HepG2 (cell line): Measurements from ENCODE around the gene C16orf89. TPM values are rescaled to one million over a fixed set of nuclear protein-coding genes. Genes with fewer than 3 reads are reported as not detected.

ENCODE experiments used
- ATAC-seq: fragments of 200-7000 bp; cut with Tn5 transposase; 3 replicates; pipeline ENCODE4 v1.9.1; 2020; ENCODE audit warnings: mild to moderate bottlenecking, moderate library complexity
- BruUV-seq: library from RNA; stranded (reverse); fragments of 400-500 nt; replicated peaks from 2 replicates; lab custom pipeline; 2021; lab: Mats Ljungman, UMichigan
- CTCF ChIA-PET: fragments of 300-600 bp; formaldehyde crosslinking; extraction: SDS; loops from one replicate; lab custom pipeline; 2021; ENCODE audit warnings: low total read pairs, inconsistent platforms, low intra/inter-chr PET ratio; lab: Yijun Ruan, JAX
- POLR2A ChIA-PET: fragments of 350-600 bp; sonication (Branson Sonifier 250); formaldehyde crosslinking; loops from one replicate; lab custom pipeline; 2020; ENCODE audit warnings: antibody characterized with exemption, inconsistent platforms; lab: Yijun Ruan, JAX
- DNase-seq: peaks from one replicate; pipeline ENCODE4 v3.0.0-alpha.2; 2015; ENCODE audit warnings: low spot score
- FAIRE-seq: peaks from 3 replicates; lab custom pipeline; 2011; peaks lifted over from hg19 to GRCh38; lab: Jason Lieb, UNC
- H2AFZ ChIP-seq: one replicate; pipeline ENCODE4 v1.6.1; 2011; ENCODE audit warnings: low read length, inconsistent platforms
- H3K27ac ChIP-seq: fragments of 300-600 bp; 3 replicates; pipeline ENCODE4 v1.8.0; 2011; ENCODE audit warnings: mixed run types, mild to moderate bottlenecking, mixed read lengths, low read length, inconsistent platforms; ENCODE audit not compliant: insufficient read depth; ENCODE audit errors: extremely low read length
- H3K27me3 ChIP-seq, 2 experiments: fragments of 200-600 bp in 1 of 2; 2 replicates in 1 of 2; 3 replicates in 1 of 2; pipeline versions ENCODE4 v1.6.0 to v1.8.0; 2011; ENCODE audit warnings: low read length in 2 of 2, mild to moderate bottlenecking in 2 of 2, moderate library complexity in 2 of 2, inconsistent platforms in 1 of 2; ENCODE audit not compliant: insufficient read depth in 2 of 2, control insufficient read depth in 1 of 2
- H3K36me3 ChIP-seq, 2 experiments: fragments of 200-600 bp in 1 of 2; replicated peaks in 1 of 2; 2 replicates in 1 of 2; 3 replicates in 1 of 2; pipeline versions ENCODE4 v1.5.1 to v1.8.0; 2011; ENCODE audit warnings: low read length in 2 of 2, inconsistent platforms in 1 of 2; ENCODE audit not compliant: insufficient read depth in 2 of 2, control insufficient read depth in 1 of 2
- H3K4me1 ChIP-seq: 2 replicates; pipeline ENCODE4 v1.5.1; 2012; ENCODE audit warnings: low read length, inconsistent platforms; ENCODE audit not compliant: insufficient read depth
- H3K4me2 ChIP-seq: 2 replicates; pipeline ENCODE4 v1.6.0; 2011; ENCODE audit warnings: low read depth, low read length, inconsistent platforms
- H3K4me3 ChIP-seq, 3 experiments: fragments of 200-600 bp in 1 of 3; sonication (generic), shearing (Covaris generic) in 1 of 3; replicated peaks in 1 of 3; 2 replicates each; pipeline ENCODE4 v1.5.1; 2011 to 2016; ENCODE audit warnings: low read length in 3 of 3, inconsistent platforms in 2 of 3, low read depth in 2 of 3, mild to moderate bottlenecking in 2 of 3, control low read depth in 1 of 3, mixed read lengths in 1 of 3; ENCODE audit not compliant: insufficient read depth in 1 of 3
- H3K79me2 ChIP-seq: one replicate; pipeline ENCODE4 v1.6.1; 2011; ENCODE audit warnings: low read length, inconsistent platforms; ENCODE audit not compliant: insufficient read depth
- H3K9ac ChIP-seq: 2 replicates; pipeline ENCODE4 v1.6.0; 2011; ENCODE audit warnings: mild to moderate bottlenecking, low read depth, low read length, inconsistent platforms; ENCODE audit not compliant: insufficient read depth
- H3K9me3 ChIP-seq: 2 replicates; pipeline ENCODE4 v1.5.1; 2012; ENCODE audit warnings: mild to moderate bottlenecking, low read length
- H4K20me1 ChIP-seq: 2 replicates; pipeline ENCODE4 v1.6.0; 2011; ENCODE audit warnings: inconsistent platforms, mild to moderate bottlenecking, low read length, moderate library complexity; ENCODE audit not compliant: insufficient read depth
- FOXA3 ChIP-seq: IDR thresholded peaks from 2 replicates; pipeline ENCODE4 v1.6.1; 2016; ENCODE audit warnings: missing genetic modification reagents, missing compliant biosample characterization
- HES4 ChIP-seq: sonication (generic); formaldehyde crosslinking; IDR thresholded peaks from 2 replicates; pipeline ENCODE4 v1.9.0; 2021; ENCODE audit warnings: mild to moderate bottlenecking, missing genetic modification reagents, borderline replicate concordance
- HOXA3 ChIP-seq: sonication (generic); formaldehyde crosslinking; IDR thresholded peaks from 2 replicates; pipeline ENCODE4 v1.5.0; 2020; ENCODE audit warnings: missing genetic modification reagents
- MED13 ChIP-seq: sonication (generic); formaldehyde crosslinking; IDR thresholded peaks from 2 replicates; pipeline ENCODE4 v1.5.0; 2020; ENCODE audit warnings: missing genetic modification reagents
- SMC3 ChIP-seq: IDR thresholded peaks from 2 replicates; pipeline ENCODE4 v1.6.1; 2011; ENCODE audit warnings: low read length, improper control_type of control experiment
- SOX13 ChIP-seq, 3 experiments: fragments of 450-650 bp in 1 of 3; sonication (generic) in 1 of 3; formaldehyde crosslinking in 1 of 3; IDR thresholded peaks in 2 of 3; conservative IDR thresholded peaks in 1 of 3; 2 replicates each; pipeline versions ENCODE4 v1.5.0 to v1.6.1; 2016 to 2020; ENCODE audit warnings: antibody characterized with exemption in 1 of 3, mild to moderate bottlenecking in 1 of 3, missing compliant biosample characterization in 1 of 3, missing genetic modification reagents in 1 of 3, moderate library complexity in 1 of 3
- SP4 ChIP-seq: sonication (generic); formaldehyde crosslinking; IDR thresholded peaks from 2 replicates; pipeline ENCODE4 v1.8.1; 2023; ENCODE audit warnings: mild to moderate bottlenecking, missing genetic modification reagents
- STAG1 ChIP-seq: sonication (generic); formaldehyde crosslinking; IDR thresholded peaks from 2 replicates; pipeline ENCODE4 v1.4.0; 2020; ENCODE audit warnings: missing genetic modification reagents
- ZMYM3 ChIP-seq: sonication (generic); formaldehyde crosslinking; IDR thresholded peaks from 2 replicates; pipeline ENCODE4 v1.5.1; 2020; ENCODE audit warnings: mild to moderate bottlenecking, missing genetic modification reagents
- ZNF180 ChIP-seq: sonication (generic); formaldehyde crosslinking; IDR thresholded peaks from 2 replicates; pipeline ENCODE4 v1.4.0; 2020; ENCODE audit warnings: low read depth, missing genetic modification reagents, borderline replicate concordance
- ZNF430 ChIP-seq: sonication (generic); formaldehyde crosslinking; IDR thresholded peaks from 2 replicates; pipeline ENCODE4 v1.9.0; 2021; ENCODE audit warnings: mild to moderate bottlenecking, missing genetic modification reagents
- WGBS: methylation state at CpG from one replicate; pipeline ENCODE4 v1.1.6; 2017; ENCODE audit warnings: low lambda C conversion rate; 5-methylcytosine and 5-hydroxymethylcytosine counted together
- in situ Hi-C: cut with HindIII; loops from 2 replicates; pipeline ENCODE4 v1.10.0; 2017; ENCODE audit warnings: low pct_unique_long_range_greater_than_20kb; ENCODE audit not compliant: extremely low pct_ligation_motif_present
- intact Hi-C: fragments of 100-400 bp; cut with micrococcal nuclease; formaldehyde crosslinking; loops from one replicate; pipeline ENCODE4 v1.10.0; 2022; ENCODE audit not compliant: unreplicated experiment
- polyA plus RNA-seq, 8 experiments: library from polyadenylated mRNA; depleted of rRNA in 3 of 8; stranded (reverse) in 7 of 8; unstranded in 1 of 8; fragments of >200 nt; fragmentation: Illumina TruSeq in 4 of 8; extraction: Trizol in 4 of 8; gene quantifications; 2 replicates each; pipeline versions ENCODE4 v1.2.1 to v1.2.3, GENCODE V29; 2011 to 2016; ENCODE audit warnings: low read depth in 4 of 8, missing spikeins in 1 of 8, mixed read lengths in 1 of 8; ENCODE audit not compliant: insufficient read depth in 1 of 8
- total RNA-seq, 5 experiments: library from RNA; depleted of rRNA; stranded (reverse); fragments of >200 nt; fragmentation: Illumina TruSeq; extraction: Trizol; gene quantifications; 2 replicates each; pipeline ENCODE4 v1.2.3, GENCODE V29; 2016; ENCODE audit warnings: low read depth in 1 of 5
- TF ChIP-seq, protein P1 (sequence below): sonication (generic); formaldehyde crosslinking; IDR thresholded peaks from 2 replicates; pipeline ENCODE4 v1.5.1; 2020; ENCODE audit warnings: mild to moderate bottlenecking, missing genetic modification reagents, moderate library complexity
- TF ChIP-seq, protein P2 (sequence below): sonication (generic); formaldehyde crosslinking; IDR thresholded peaks from 2 replicates; pipeline ENCODE4 v1.8.0; 2022; ENCODE audit warnings: missing genetic modification reagents, mild to moderate bottlenecking, inconsistent platforms, borderline replicate concordance
- TF ChIP-seq, protein P3 (sequence below): sonication (generic); formaldehyde crosslinking; IDR thresholded peaks from 2 replicates; pipeline ENCODE4 v1.5.0; 2020; ENCODE audit warnings: mild to moderate bottlenecking, missing genetic modification reagents, moderate library complexity

Gene C16orf89
- total and polyA plus RNA-seq, 2 of the 13 experiments (the other 11 are each of a cell fraction or from before 2014, with no cell fraction given), result 1.9 to 3.4 TPM

DNA sequence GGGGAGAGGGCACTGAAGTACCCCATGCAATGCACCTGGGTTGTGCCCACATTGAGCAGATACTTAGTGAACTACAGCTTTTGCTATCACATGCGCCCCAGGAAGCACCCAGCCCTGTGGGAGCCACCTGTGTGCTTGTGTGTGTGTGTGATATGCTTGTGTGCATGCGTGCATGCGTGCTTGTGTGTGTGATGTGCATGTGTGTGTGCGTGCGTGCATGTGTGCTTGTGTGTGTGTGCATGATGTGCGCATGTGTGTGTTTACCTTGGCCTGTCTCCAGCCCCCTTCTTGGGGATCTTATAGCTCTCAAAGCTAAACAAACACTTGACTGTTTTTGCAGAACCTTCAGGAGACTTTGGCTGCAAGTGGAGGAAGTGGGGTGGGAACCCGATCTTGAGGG is 841 bp downstream of the C16orf89 start (continued):
- TF ChIP-seq FOXA3 (CRISPR knock-in tag), result peak; percentile 59; the same call in 1 of the 2 replicates

DNA sequence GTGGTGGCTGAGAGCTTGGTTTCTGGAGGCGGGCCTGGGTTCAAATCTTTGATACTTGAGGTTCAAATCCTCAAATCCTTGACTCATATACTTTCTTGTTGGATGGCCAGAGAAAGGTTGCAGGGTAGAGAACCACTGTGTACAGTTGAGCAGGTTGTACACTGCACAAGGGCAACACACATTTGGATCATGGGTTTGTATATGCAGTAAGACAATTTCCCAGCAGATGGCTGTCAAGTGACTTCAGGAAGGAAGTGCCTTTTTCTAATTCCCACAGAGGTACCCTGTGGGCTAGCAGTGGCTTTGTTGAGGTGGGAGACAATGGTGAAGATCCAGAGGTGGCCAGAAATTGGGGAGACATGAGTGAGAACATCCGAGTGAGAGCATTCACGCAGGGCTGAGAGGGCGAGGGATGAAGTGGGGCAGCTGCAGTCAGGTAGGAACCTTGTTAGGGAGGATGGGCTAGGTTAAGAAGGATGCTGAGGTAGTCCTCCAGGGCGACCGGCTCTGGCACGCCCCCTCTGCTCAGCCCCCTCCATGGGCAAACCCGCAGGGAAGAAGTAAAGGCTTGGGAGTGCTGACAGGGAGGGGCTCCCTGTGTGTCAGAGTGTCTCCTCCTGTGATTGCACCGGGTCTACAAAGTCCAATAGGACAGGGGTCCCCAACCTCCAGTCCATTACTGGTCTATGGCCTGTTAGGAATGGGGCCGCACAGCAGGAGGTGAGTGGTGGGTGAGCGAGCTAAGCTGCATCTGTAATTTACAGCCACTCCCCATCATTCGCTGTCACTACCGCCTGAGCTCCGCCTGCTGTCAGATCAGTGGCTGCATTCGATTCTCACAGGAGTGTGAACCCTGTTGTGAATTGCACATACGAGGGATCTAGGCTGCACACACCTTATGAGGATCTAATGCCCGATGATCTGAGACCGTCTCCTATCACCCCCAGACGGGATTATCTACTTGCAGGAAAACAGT is 2.7 kb downstream of the C16orf89 start:
- Histone ChIP-seq H3K9me3 (no peaks in the 10 kb centered on the region), H3K4me2 (no peak overlapping the region), H3K4me3 (no peak overlapping the region), H3K4me1 (peaks cover 21% of the 10 kb centered on the region), H3K27ac (no peak overlapping the region), H4K20me1 (no peaks in the 10 kb centered on the region), H3K36me3 (no peaks in the 10 kb centered on the region), H2AFZ (no peak overlapping the region), H3K79me2 (no peaks in the 10 kb centered on the region), H3K9ac (no peak overlapping the region), H3K27me3 (peaks cover 0 to 21% of the 10 kb centered on the region in 2 experiments; a peak in 2 of 5 replicates)
- intact Hi-C loops (no loop called here), in situ Hi-C loops (no loop called here)
- ATAC-seq, result no peak
- no peak for TF ChIP-seq SOX13 (IDR thresholded peaks at IDR 0.05)
- no peak for TF ChIP-seq SOX13 (CRISPR knock-in tag; conservative IDR thresholded peaks at IDR 0.05 in 1 of 2, IDR thresholded peaks at IDR 0.05 in 1 of 2)
- TF ChIP-seq ZMYM3, result peak; percentile 54; the same call in 1 of the 2 replicates
- TF ChIP-seq, protein P1, sequence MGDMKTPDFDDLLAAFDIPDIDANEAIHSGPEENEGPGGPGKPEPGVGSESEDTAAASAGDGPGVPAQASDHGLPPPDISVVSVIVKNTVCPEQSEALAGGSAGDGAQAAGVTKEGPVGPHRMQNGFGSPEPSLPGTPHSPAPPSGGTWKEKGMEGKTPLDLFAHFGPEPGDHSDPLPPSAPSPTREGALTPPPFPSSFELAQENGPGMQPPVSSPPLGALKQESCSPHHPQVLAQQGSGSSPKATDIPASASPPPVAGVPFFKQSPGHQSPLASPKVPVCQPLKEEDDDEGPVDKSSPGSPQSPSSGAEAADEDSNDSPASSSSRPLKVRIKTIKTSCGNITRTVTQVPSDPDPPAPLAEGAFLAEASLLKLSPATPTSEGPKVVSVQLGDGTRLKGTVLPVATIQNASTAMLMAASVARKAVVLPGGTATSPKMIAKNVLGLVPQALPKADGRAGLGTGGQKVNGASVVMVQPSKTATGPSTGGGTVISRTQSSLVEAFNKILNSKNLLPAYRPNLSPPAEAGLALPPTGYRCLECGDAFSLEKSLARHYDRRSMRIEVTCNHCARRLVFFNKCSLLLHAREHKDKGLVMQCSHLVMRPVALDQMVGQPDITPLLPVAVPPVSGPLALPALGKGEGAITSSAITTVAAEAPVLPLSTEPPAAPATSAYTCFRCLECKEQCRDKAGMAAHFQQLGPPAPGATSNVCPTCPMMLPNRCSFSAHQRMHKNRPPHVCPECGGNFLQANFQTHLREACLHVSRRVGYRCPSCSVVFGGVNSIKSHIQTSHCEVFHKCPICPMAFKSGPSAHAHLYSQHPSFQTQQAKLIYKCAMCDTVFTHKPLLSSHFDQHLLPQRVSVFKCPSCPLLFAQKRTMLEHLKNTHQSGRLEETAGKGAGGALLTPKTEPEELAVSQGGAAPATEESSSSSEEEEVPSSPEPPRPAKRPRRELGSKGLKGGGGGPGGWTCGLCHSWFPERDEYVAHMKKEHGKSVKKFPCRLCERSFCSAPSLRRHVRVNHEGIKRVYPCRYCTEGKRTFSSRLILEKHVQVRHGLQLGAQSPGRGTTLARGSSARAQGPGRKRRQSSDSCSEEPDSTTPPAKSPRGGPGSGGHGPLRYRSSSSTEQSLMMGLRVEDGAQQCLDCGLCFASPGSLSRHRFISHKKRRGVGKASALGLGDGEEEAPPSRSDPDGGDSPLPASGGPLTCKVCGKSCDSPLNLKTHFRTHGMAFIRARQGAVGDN (CRISPR knock-in tag), result 0 out of 2 replicates have a peak, but pooled peaks have one; percentile 11
- TF ChIP-seq, protein P2, sequence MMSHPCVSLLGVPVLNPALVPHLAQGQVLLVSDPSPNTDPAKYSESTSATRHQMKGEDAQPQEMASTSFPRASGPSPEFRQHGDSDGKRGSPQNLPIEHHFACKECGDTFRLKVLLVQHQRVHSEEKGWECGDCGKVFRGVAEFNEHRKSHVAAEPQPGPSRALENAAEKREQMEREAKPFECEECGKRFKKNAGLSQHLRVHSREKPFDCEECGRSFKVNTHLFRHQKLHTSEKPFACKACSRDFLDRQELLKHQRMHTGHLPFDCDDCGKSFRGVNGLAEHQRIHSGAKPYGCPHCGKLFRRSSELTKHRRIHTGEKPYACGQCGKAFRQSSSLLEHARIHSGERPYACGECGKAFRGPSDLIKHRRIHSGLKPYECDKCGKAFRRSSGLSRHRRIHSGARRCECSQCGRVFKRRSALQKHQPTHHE (CRISPR knock-in tag), result no peak
- 0 out of 2 replicates have a peak, but pooled peaks have one; percentile 45 for TF ChIP-seq ZNF430 (CRISPR knock-in tag)
- 0 out of 2 replicates have a peak, but pooled peaks have one; percentile 24 for TF ChIP-seq HES4 (CRISPR knock-in tag)
- TF ChIP-seq HOXA3 (CRISPR knock-in tag), result no peak
- TF ChIP-seq SP4 (CRISPR knock-in tag), result no peak
- TF ChIP-seq SMC3, result peak; percentile 40; the same call in 1 of the 2 replicates
- no peak for TF ChIP-seq ZNF180 (CRISPR knock-in tag)
- TF ChIP-seq MED13 (CRISPR knock-in tag), result no peak
- TF ChIP-seq STAG1 (CRISPR knock-in tag), result peak; percentile 29
- TF ChIP-seq, protein P3, sequence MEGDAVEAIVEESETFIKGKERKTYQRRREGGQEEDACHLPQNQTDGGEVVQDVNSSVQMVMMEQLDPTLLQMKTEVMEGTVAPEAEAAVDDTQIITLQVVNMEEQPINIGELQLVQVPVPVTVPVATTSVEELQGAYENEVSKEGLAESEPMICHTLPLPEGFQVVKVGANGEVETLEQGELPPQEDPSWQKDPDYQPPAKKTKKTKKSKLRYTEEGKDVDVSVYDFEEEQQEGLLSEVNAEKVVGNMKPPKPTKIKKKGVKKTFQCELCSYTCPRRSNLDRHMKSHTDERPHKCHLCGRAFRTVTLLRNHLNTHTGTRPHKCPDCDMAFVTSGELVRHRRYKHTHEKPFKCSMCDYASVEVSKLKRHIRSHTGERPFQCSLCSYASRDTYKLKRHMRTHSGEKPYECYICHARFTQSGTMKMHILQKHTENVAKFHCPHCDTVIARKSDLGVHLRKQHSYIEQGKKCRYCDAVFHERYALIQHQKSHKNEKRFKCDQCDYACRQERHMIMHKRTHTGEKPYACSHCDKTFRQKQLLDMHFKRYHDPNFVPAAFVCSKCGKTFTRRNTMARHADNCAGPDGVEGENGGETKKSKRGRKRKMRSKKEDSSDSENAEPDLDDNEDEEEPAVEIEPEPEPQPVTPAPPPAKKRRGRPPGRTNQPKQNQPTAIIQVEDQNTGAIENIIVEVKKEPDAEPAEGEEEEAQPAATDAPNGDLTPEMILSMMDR (CRISPR knock-in tag), result peak; percentile 38
- WGBS, result 36% methylated on average over 19 of the region's 19 CpGs
- ChIA-PET CTCF (no interaction called here), POLR2A (no interaction called here)
- DNase-seq, result no peak
- no TSS peak for BruUV-seq
- FAIRE-seq, result no peak
